ENCODE measurements around the gene IQCH.

Gene IQCH

GRCh38 chr15:67300266-67301025 lies 45.9 kb downstream of the IQCH start:
- no peak for DNase-seq (ENCODE audit: low read depth in 2 of 2)

- DNase-seq (ENCODE audit: low read depth in 2 of 2) = no peak
Observed at GRCh38 chr15:67303490-67304363, 49.1 kb downstream of the IQCH start.

- DNase-seq (ENCODE audit: low read depth in 2 of 2) = no peak
Observed at GRCh38 chr15:67304778-67305177, 50.2 kb downstream of the IQCH start.

GRCh38 chr15:67305506-67305905 lies 50.9 kb downstream of the IQCH start:
- no peak for DNase-seq (ENCODE audit: low read depth in 2 of 2)

- no peak for DNase-seq (ENCODE audit: low read depth in 2 of 2)
Observed at GRCh38 chr15:67307156-67307555, 52.6 kb downstream of the IQCH start.

GRCh38 chr15:67307889-67308597 lies 53.5 kb downstream of the IQCH start:
- DNase-seq (ENCODE audit: low read depth in 2 of 2) = no peak

GRCh38 chr15:67311731-67312130 lies 57.1 kb downstream of the IQCH start:
- DNase-seq (ENCODE audit: low read depth in 2 of 2) = no peak

- no peak for DNase-seq (ENCODE audit: low read depth in 2 of 2)
Observed at GRCh38 chr15:67319961-67320360, 65.4 kb downstream of the IQCH start.

GRCh38 chr15:67321352-67321751 lies 66.8 kb downstream of the IQCH start:
- no peak for DNase-seq (ENCODE audit: low read depth in 2 of 2)

GRCh38 chr15:67322481-67322880 lies 67.9 kb downstream of the IQCH start:
- no peak for DNase-seq (ENCODE audit: low read depth in 2 of 2)

GRCh38 chr15:67327312-67327711 lies 72.7 kb downstream of the IQCH start:
- no peak for DNase-seq (ENCODE audit: low read depth in 2 of 2)

- no peak for DNase-seq (ENCODE audit: low read depth in 2 of 2)
Observed at GRCh38 chr15:67327737-67328136, 73.2 kb downstream of the IQCH start.

- no peak for DNase-seq (ENCODE audit: low read depth in 2 of 2)
Observed at GRCh38 chr15:67329984-67330733, 75.6 kb downstream of the IQCH start.

- no peak for DNase-seq (ENCODE audit: low read depth in 2 of 2)
Observed at GRCh38 chr15:67331676-67332075, 77.1 kb downstream of the IQCH start.

GRCh38 chr15:67335026-67335425 lies 80.4 kb downstream of the IQCH start:
- DNase-seq (ENCODE audit: low read depth in 2 of 2) = no peak

GRCh38 chr15:67335534-67336222 lies 81.1 kb downstream of the IQCH start:
- no peak for DNase-seq (ENCODE audit: low read depth in 2 of 2)

GRCh38 chr15:67340630-67341029 lies 86.0 kb downstream of the IQCH start:
- no peak for DNase-seq (ENCODE audit: low read depth in 2 of 2)

- DNase-seq (ENCODE audit: low read depth in 2 of 2) = no peak
Observed at GRCh38 chr15:67341539-67341938, 87.0 kb downstream of the IQCH start.

- no peak for DNase-seq (ENCODE audit: low read depth in 2 of 2)
Observed at GRCh38 chr15:67343206-67343605, 88.6 kb downstream of the IQCH start.

GRCh38 chr15:67349634-67350033 lies 95.0 kb downstream of the IQCH start:
- no peak for DNase-seq (ENCODE audit: low read depth in 2 of 2)

GRCh38 chr15:67350042-67350441 lies 95.5 kb downstream of the IQCH start:
- no peak for DNase-seq (ENCODE audit: low read depth in 2 of 2)
